HG02610 (cell line): Measurements from ENCODE around the gene HSBP1.

Source experiments
- ATAC-seq: cut with Tn5 transposase; IDR thresholded peaks from one replicate; pipeline ENCODE4 v1.9.1; 2021; ENCODE audit warnings: mild to moderate bottlenecking, moderate library complexity; ENCODE audit not compliant: unreplicated experiment

The HSBP1 gene

DNA sequence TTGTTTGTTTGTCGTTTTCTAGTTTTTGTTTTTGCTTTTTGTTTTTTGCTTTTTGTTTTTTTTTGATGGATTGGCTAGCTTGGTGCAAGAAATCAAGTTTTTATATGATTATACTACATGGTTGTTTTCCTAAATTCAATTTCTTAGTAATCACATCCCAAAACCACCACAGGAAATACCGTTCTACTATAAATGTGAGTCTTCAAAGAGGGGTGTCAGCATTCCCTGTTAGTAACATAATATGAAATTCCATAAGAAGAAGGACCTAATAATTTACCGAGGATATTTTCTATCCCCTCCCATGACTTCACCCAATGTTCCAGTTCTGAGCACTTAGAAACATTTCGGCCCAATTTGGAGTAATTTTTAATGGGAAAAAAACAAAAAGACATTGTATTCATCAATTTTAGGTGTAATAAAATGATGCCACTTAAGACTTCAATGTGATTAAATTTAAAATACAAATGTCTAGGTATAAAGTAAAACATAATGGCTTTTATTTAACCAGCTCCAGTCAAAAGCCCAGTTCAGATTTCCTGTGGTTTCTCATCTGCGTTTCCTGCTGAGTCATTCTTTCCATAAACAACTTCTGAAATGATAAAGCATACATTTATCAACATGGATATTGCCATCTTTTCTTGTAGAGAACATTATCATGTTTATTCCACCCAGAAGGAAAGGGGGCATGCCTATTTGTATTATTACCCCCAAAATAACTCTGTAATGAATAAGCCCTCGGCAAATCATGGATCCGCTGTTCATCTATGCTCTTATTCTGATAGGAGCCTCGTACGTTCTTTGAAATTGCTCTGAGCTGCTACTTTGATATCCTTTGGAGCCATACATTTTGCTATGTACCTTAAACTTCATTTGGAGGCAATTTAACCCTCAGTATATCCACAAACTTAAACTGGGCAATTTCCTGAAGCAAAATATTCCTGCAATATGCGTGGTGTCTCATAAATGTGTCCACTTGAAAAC, 28.1 kb downstream of the HSBP1 start:
- ATAC-seq, result no peak

DNA sequence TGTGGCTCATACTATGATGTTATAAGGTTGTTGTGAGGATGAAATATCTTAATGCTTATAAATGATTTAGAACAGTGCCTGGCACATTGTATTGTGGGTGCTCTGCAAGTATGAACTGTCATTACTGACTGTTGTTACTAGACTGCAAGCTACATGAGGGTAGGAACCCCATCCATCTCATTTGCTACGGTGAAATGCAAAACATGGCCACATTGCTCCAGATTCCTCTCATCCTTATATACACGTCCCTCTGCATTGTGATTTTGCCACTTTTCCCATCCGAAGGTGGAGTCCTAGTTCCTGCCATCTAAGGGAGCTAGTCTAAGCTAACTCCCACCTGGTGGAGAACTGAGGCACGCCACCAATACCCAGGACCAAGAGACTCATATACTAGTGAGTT, 29.8 kb downstream of the HSBP1 start:
- no peak for ATAC-seq

DNA sequence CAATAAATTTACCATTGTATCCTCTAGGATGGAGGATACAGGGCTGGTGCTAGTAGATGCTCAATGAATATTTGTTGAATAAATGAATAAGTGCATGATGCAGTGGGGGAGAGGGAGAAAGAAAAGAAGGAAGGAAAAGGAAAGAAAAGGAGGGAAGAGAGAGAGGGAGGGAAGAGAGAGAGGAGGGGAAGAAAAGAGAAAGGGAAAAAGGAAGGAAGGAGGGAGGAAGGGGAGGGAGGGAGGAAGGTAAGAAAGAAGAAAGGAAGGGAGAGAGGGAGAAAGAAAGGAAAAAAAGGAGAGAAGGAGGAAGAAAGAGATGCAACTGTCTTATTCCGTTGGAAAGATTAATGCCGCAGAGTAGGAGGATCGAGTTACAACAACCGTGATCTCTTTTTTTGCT, 30.4 kb downstream of the HSBP1 start:
- no peak for ATAC-seq

DNA sequence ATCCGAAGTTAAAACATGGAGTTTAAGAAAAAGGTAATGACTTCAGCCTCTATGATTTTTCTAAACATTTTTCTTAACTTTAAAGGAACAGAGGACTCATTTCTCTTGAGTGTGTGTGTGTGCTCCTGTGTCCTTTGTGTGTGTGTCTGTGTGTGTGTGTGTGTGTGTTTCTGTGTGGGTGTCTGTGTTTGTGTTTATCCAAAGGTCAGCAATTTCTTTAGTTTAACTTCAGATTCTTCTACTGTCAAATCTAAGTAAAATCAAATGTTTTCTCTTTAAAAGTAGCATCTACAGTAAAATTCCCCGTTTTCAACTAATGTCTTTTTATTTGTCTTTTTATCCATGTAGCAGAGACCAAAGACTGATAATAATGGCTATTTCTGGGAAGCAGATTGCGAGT, 31.8 kb downstream of the HSBP1 start:
- ATAC-seq, result no peak

DNA sequence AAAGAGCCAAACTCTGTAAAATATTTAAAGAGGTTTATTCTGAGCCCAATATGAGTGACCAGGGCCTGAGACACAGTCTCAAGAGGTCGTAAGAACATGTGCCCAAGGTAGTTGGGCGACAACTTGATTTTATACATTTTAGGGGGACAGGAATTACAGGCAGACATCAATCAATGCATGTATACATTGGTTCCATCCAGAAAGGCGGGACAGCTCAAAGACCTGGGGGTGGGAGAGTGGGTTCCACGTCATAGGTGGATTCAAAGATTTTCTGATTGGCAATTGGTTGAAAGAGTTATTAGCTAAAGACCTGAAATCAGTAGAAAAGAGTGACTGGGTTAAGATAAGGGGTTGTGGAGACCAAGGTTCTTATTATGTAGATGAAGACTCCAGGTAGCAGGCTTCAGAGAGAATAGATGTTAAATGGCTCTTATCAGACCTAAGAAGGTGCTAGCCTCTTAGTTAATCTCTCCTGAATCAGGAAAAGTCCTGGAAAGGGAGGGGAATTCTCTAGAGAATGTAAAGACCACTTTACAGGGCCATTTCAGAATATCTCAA, 32.4 kb downstream of the HSBP1 start:
- ATAC-seq, result no peak

DNA sequence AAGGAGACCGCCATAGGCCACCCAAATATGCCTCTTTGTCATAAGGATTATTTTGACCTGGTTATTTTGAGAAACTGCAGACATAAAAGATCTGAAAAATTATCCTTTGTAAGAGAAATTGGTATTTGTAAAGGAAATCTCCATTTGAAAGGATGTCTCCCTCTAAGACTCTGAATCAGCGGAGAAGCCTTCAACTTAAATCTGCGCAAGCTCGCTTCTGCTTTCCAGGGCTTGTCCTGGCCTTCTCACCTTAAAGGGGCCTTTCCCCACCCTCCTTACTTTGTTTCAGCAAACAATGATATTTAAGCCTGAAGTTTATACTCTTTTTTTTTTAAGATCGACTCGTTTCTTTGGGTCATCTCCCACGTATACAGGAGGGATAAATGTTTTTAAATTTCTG, 34.5 kb downstream of the HSBP1 start:
- ATAC-seq, result no peak

DNA sequence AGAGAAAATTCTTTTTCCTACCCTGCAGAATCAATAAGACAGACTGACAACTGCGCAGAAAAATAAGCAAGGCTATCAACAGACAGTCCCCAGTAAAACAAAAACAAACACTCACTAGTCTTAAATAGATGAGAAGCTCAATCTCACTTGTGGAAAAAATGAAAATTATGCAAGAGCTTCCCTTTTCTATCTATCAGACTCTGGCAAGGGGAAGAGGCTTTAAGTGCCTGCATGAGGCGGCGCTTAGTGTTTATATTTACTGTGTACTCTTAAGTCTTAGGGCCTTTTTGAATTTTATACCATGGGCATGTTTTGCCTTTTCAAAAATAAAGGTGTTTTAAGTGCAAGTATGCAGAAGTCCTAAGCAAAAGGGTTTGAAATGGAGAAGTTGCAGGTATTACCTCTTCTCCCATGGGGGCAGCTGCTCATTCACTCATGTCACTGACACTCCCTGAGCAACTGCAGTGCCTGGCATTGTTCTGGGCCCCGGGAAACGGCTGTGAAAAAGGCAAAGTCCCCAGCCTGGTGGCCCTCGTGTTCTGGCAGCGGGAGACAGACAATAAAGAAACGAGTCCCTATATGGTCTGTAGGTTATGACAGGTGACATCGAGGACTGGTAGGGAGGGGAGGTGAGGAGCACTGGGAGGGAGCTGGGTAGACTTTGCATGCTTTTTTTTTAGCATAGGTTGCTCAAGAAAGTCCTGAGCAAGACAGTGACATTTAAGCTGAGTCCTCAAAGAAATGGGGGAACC, 35.2 kb downstream of the HSBP1 start:
- ATAC-seq, result no peak

DNA sequence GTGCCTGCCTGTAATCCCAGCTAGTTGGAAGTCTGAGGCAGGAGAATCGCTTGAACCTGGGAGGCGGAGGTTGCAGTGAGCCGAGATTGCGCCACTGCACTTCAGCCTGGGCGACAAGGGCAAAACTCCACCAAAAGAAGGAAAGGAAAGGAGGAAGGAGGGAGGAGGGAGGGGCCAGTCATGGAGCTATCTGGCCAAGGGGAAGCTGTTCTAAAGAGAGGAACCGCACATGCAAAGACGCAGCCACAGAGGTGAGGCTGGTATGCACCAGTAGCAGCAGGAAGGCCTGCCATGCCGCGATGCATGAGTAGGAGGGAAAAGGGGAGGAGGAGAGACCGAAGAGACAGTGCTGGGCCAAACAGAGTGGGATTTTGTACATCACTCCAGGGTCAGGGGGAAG, 35.9 kb downstream of the HSBP1 start:
- no peak for ATAC-seq

DNA sequence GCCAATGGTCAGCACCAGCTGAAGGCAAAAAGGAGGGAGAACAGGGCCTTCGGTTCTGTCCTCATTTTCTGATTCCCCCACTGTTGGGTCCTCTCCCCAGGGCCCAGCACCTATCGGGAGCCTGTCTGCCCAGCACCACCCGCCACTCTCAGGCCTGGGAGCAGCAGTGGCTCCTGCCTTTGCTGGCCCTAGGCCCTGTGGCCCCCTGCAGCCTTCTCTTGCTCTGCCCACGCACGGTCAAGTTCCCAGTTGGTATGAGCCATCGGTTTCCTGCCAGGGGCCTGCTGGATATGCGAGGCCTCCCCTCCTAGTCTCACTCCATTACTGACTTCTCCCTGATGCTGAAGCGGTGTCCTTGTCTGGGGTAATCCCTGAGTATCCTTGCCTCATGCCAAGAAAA, 37.5 kb downstream of the HSBP1 start:
- no peak for ATAC-seq

DNA sequence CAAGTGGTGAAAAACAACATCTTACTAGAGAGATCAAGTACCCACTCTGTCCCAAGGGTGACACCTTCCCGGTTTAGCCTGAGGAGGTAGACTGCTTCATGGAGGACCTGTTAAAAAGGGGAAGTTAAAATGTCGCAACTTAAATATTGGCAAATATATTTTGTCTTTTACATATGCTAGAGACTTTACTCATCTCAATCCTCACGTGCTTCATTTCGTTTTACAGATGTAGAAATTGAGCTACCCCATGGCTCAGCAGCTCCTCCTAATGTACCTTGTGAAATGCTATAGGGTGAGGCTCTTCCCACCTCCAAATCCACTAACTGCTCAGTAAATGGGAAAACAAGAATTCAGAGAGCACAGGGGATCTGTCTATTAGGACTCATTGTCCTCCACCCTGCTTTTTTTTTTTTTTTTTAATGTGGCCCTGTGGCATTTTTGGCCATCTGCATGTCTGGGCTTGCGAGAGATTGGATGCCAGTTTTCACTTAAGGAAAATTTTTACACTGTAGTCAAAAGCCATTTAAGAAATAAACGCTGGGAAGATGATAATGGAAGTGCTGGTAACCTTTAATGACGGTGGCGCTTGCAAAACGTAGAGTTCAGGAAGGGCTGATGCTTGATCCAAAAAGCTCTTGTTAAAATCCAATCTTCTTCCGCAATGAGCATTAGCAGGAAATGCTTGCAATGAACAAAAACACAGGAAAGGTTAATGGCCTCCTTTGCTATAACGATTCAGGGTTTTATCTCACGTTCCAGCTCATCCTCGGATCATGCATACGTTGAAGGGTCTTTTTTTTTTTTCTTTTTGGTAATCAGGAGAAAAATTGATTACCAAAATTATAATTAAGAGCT, 39.8 kb downstream of the HSBP1 start:
- ATAC-seq, result no peak

DNA sequence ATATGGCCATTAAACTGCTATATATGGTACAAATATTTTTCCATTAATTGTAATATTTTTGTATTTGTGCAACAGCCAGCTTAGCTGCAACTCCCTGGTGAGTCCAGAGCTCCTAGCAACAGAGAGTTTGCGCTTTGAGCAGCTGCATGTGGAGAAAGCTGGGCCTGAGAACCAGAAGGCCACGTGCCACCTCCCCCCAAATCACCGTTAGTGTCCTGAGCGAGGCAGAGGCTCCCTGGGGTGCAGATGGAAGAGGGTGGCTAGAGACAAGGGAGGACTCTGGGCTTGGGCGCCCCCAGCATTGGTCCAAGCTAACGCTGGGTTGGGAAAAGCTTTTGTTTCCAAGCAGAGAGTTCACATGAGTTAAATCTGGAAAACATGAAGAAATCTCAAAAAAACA, 41.6 kb downstream of the HSBP1 start:
- ATAC-seq, result no peak

DNA sequence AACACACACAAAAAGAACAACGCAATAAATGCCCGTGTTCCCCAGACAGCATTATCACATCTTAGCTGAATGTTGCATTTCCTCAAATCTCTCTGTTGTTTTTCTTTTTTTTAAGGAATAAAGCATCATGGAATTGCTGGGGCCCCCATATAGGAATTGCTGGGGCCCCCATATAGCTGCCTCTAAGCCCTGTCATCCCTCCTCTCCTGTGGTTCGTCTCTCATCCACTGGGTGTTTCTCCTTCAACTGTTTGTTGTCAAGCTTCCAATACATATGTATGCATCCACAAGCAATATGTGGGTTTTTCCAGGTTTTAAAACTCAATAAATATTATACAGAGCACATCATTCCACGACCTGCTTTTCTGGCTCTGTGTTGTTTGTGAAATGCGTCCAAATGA, 43.2 kb downstream of the HSBP1 start:
- ATAC-seq, result no peak

DNA sequence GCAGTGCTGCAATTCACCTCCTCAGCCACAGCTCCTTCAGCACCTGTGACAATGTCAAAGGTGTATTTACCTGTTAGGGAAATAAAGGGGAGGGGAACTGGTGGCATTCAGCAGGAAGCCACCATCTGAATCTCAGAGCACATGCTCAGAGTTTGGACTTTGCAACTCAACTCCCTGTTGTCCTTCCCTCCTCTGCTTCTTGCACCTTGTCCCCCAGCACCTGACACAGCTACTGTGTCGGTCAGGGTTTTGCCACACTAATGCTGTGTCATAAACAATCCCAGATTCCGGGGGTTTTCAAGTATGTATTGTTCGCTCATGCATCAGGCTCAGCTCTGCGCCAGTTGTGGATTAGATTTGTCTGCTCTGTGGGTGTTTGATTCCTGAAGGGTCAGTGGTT, 43.7 kb downstream of the HSBP1 start:
- no peak for ATAC-seq

DNA sequence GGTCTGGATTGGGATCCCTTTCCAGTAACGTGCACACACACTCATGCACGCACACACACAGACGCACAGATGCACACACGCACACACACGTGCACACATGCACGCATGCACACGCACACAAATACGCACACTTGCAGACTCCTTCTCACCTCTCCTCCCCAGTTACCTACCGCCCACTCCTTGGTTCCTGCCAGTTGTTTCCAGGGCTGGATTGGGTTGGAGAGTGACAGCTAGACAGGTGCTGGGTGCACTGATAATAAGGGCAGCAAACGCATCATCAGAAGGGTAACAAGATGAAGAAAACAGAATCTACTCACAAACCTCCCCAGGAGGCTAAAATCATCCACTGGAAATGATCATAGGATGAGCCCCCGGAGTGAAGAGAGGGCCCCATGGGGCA, 45.0 kb downstream of the HSBP1 start:
- no peak for ATAC-seq

DNA sequence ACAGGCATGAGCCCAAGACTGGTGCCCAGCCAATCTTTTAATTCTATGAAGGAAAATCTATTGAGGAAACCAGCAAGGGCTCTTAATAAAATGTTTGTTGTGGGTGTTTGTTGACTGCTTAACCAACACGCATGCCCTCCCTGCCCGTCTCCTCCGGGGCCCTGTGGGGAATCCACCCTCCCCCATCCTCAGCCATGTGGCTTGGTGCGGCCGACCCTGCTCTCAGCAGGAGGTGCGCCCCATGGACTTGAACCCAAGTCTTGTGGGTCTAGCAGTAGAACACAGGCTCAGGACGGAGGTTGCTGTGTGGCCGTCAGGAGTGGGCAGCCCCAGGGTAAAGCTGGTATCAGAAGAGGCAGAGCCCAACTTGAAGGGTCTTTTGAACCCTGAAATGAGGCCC, 46.1 kb downstream of the HSBP1 start:
- ATAC-seq, result no peak

DNA sequence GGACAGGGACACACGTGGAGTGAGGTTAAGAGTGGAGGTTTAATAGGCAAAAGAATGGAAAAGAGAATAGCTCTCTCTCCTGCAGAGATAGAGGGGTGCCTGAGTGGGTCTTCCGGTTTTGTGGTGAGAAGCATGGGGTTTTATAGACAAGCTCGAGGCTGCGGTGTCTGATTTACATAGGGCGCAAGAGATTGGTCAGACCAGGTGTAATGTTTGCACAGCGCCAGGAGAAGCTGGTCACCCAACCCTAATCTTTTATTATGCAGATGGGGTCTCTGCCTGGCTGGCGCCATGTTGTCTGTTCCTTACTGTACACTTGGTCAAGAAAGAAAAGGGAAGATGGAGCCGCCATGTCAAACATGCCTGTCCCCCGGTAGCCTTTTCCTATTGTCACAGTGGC, 46.6 kb downstream of the HSBP1 start:
- no peak for ATAC-seq

DNA sequence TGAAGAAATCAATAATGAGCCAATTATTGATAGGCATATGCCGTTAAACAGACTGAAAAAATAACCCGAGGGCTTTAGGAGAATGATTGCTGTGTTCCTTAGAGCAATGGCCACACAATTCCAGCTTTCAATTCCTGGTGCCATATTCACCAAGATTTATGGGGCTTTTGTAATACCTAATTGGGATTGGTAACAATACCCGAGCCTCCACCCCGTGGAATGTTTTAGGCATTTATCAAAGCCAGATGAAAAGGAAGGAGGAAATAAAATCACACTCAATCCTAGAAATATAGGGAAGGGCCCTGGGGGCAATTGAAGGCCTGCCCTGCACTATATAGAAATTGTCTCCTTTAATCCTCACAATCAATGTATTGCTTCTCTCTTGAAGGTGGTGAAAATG, 49.0 kb downstream of the HSBP1 start:
- ATAC-seq, result no peak

DNA sequence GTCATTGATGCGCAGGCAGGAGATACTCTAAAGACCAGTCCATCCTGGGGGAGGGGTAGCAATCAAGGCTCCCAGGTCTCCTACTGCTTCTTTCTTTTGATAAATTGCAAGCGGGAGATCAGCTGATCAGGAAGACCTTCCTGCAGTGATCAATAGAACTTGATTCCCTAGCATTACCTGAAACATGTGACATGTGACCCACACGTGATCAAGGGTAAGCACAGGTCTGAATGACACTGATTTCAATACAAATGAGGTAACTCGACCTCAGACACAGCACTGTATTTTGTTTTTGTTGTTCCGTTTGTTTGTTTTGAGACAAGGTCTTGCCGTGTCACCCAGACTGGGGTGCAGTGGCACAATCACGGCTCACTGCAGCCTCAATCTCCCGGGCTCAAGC, 51.5 kb downstream of the HSBP1 start:
- ATAC-seq, result no peak

DNA sequence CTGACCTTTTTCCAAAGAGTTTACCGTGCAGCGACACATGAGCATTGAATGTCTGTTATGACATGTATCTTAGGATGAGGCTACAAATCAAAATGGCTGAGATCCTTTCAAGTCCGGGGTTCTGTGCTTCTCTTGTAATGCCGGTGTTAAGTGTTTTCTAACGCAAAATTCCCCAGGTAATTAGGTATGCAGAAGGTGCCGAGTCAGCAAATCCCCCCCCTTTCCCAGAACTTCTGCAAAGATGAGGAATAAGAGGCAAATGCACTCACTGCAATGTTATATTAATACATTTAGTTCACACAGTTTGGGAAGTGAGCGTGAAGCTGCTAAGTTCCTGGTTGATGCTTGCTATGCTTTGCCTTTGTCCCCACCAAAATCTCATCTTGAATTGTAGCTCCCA, 54.9 kb downstream of the HSBP1 start:
- no peak for ATAC-seq

DNA sequence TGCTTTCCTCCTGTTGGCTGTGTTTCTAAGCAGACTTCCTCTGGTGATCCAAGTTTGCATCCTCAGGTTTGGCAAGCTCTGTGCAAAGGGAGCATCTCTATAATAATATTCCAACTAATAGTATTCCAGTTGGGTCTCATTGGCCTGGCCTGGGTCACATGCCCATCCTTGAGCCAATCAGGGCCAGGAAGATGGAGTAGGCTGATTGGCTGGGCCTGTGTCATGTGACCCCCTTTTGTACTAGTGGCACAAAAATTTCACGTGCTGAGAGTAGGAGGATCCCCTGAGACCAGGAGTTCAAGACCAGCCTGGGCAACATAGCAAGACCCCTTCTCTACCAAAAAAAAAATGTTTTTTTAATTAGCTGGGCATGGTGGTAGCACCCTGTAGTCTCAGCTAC, 55.9 kb downstream of the HSBP1 start:
- ATAC-seq, result no peak
